HG03045 (cell line): Measurements from ENCODE around the gene ETV3L.
A peak's percentile ranks its signal among the peaks of the same experiment; 100 is the strongest.
"Not testable (repeated sequence)": the region's sequence is repeated elsewhere in the genome, so short reads cannot be mapped to it uniquely, and the experiment has no call there.

Experiments
- ATAC-seq: cut with Tn5 transposase; IDR thresholded peaks from one replicate; pipeline ENCODE4 v1.9.1; 2021; ENCODE audit warnings: mild to moderate bottlenecking, moderate library complexity; ENCODE audit not compliant: unreplicated experiment

ETV3L gene

DNA sequence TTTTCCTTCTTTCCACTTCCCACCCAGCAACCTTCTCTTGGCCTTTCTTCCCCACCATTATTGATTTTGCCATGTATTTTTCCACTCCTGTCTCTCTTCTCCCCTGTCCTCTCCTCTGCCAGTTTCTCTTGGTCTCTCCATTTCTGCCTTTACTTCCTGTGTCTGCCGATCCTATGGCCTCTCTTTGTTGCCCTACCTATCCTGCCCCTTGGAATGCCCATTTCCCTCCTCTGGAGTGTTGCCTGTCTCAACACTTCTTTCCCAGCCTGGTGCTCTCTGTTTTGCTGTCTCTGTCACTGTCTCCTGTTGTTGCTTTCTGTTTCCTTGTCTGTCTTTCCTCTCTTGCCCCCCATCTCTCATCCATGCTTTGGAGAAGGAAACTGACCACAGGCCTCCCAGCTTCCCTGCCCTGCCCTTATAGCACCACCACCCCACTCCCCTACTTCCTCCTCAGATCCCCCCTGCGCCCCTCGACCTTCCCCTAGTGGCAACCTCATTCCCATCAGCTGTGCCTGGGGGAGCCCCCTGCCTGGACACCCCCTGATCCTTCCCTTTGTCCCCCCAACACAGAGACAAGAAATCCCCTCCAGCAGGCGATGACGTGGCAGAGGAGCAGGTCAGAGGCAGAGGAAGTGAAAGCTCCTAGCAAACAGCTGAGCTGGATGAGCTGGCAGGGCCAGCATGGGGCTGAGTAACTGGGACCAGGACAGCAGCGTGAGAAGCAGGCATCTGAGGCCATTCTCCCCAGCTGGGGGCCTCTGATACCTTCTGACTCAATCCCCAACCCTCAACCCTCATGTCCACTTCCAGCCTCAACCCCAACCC lies 6.6 kb upstream of the ETV3L start:
- peak; percentile 85 for ATAC-seq

DNA sequence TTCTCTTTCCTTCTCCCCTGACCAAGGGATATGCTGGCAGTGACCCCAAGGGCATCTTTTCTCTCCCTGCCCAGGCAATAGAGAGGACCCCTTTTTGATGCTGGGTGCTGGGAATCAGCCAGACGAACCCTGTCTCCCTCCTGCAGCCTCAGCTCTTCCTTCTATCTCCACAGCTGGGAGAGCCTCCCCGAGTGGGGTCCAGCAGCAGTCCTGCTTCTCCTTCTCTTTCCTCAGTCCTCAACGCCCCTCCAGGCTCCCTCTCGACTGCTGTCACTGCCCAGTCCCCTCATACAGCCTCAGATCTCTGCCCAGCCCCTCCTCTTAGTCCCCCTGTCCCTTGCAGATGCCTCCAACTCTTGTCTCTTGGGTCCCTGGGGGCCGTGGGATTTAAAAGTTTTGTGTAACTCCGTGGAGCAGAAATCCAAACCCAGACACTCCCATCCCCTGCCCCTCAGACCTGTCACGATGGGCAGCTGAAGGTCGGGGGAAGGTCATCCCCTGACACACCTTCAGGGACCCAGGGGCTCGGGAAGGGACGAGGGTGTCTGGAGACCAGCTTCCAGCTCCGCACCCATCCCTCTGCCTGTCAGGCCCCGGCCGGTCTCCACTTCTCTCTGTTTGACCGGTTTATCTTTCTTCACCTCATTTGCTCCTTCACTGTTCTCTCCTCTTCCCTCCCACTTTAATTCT lies 5.8 kb upstream of the ETV3L start:
- ATAC-seq = no peak

DNA sequence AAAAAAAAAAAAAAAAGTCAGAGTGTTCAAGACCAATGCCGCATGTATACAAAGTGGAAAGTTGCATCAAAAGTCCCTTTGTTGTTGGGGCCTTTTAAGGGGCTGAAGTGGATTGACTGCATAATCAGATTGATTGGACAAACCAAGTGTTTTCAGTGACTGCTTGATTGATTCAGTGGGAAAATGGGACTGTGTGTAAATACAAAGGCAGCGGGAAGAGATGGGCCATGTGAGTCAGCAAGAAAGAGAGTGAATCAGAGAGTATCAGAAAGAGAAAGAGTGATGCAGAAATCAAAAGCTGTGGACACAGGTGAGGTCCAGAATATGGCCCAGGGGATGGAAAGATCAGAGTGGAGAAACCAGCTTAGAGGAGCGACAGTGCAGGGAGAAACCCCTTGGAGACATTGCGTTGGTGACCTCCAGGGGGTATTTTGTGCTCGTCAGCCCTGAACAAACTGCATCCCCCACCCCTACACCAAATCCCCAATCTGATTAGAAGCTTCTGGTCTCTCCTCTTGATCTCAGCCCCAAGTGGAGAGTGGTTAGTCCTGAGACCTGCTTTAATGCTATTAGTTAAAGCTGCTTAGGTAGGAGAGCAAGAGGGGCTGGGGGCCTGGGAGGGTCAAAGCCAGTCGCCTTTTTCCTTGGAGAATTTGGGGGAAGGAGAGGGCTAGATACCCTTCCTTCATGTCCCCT lies 5.1 kb upstream of the ETV3L start:
- no peak for ATAC-seq

DNA sequence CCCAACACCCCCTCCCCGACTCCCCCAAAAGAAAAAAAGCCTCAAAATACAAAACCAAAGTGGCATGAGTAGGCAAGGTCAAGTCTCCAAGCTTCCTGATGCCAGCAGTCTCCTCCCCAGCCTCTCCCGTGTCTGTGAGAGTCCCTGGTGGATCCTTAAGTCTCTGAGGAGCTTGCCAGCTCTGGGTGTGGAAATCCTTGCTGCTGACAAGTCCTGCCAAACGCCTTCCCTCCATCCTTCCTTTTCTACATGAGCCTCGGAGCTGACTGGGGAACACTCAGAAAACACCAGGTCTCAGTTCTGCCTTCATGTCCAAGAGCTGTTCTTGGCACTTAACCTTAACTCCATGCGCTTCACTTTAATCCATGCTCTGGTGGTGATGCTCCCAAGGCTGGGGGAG lies 3.7 kb upstream of the ETV3L start:
- no peak for ATAC-seq

DNA sequence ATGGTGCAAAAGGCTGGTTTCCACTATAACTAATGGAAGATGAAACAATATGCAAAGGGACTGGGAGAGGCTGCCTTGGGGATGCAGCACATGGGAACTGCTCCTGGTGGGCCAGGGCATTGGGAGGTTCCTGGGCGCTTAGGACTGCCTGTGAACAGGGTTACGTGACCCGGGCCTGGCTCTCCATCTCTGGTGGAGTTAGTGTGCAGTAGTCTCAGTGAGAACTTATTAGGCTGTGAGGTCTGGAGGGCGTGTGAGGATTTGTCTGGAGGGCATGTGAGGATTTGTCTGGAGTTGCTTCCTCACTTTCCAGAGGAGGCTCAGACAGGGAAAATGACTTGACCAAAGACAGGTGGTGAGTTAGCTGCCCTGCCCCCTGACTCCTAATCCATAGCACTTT lies 1.5 kb upstream of the ETV3L start:
- ATAC-seq = no peak

DNA sequence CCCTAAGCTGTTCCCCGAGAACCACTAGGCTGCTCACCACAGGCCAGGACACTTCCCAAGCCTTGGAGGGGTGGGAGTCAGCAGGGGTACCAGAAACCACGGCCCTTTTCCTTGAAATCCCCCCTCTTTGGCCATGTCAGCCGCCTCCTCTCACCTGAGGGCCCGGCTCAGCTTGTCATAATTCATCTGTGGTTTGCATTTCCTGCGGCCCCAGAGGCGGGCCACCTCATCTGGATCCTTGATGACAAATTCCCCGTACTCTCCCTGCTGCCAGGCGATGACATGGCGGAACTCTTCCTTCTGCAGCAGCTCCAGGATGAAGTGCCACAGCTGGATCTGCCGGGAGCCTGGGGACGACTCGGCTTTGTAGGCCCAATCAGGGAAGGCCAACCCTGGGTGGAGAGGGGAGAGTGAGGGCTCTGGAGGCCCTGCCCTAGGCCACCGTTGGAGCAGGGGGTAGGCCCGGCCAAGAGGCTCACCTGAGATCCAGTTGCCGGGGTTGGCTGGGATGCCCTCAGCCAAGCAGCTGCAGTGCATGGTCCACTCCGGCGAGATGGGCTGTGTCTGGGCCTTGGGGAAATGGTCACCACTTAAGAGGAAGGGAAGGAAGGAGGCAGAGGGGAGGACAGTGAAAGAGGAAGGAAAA lies 498 bp downstream of the ETV3L start:
- ATAC-seq = not testable (repeated sequence)

DNA sequence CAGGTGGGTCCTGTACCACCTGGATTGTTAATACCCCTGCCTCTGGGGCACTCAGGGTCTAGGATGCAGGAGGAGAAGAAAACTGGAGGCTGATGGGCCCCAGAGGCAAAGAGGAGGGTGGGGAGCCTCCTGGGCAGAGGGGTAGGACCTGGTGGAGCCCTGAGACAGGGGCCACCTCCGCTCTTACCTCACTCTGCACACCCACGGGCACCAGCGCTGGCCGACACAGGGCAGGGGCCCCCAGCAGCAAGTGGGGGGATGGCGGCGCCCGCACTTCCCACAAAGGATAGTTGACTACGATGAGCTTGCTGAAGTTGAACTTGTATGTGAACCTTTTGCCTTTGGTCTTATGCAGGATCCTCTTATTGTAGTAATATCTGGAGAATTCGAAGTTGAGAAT lies 1.1 kb downstream of the ETV3L start:
- ATAC-seq = no peak

DNA sequence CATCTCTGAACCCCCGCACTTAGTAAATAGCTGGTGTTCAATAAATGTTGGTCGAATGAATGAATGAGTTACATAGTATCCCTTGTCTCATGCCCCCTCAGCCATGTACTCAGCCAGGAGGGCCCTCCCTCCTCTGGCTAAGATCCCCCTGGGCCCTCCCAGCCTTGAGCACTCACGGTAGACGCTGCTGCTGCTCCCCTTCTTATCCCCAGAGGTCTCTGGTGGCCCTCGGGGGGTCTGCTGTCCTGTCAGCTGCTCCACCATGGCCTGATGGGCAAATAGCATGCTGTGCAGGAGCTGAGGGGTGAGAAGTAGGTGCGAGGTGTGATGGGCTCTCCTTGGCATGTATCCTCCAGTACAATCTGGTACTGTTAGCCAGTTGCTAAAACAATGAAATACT lies 1.9 kb downstream of the ETV3L start:
- ATAC-seq = no peak

DNA sequence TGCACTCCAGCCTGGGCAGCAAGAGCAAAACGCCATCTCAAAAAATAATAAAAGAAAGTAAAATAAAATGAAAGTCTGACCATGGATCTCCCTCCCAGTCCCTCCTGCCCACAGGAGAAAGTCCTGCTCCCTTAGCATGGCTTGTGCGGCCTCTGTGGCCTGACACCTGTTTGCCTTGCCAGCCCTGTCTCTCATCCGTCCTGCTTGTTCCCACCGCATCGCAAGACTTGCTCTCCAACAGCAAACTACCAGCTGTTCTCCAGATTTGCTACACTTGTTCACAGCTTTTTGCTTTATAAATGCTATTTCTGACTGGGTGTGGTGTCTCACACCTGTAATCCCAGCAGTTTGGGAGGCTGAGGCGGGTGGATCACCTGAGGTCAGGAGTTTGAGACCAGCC lies 2.7 kb downstream of the ETV3L start:
- no peak for ATAC-seq

DNA sequence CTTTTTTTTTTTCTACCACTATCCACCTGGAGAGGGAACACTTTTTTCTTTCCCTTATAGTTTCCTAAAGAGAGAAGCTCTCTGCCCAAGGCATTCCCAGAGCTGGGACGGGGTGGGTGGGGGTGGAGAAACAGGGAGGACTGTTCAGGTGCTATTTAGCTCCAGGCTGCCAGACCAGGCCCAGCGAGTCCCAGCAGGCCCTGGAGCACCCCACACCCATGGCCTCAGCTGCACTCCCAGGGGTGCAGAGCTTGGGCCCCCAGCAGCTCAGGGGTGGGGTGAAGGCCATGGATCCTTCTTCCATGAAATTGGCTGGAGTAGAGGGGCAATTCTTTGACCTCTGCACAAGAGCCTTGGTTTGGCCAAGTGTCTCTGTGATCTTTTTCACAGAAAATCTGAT lies 4.1 kb downstream of the ETV3L start:
- ATAC-seq = no peak

DNA sequence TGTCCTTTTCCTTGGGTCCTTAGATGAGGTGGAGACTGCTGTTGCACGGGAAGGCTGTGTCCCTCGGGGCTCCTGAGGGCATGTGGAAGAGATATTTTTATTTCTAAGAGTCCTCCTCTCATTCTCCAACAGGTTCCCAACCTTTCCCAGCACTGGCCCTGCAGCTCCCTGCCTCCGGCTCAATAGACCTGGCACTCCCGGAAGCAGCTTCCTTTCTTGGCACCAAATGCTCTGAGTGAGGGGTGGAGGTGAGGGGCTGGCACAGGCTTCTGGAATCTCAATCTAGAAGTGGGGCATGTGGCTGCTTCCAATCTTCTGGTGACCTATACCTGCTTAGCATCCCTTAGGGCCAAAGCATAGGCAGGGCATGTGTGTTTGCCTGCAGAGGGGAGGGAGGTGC lies 4.5 kb downstream of the ETV3L start:
- ATAC-seq = no peak

DNA sequence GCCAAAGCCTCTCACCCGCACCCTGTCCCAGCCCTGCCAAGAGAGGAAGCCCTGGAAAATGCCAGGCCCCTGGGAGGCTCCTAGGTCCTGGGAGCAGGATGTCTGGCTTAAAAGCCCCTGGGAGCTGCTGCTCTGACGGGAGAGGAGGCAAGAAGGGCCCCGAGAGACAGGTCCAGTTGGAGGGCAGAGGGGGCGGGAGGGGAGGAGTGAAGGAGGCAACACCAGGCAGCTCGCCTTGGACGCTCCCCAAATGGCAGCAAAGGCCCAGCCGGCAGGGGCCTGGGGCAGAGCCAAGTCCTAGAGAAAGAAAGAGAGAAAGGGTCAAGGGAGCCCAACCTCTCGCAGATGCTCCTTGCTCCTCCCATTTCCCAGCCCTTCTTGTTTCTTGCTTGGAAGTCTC lies 6.8 kb downstream of the ETV3L start:
- no peak for ATAC-seq

DNA sequence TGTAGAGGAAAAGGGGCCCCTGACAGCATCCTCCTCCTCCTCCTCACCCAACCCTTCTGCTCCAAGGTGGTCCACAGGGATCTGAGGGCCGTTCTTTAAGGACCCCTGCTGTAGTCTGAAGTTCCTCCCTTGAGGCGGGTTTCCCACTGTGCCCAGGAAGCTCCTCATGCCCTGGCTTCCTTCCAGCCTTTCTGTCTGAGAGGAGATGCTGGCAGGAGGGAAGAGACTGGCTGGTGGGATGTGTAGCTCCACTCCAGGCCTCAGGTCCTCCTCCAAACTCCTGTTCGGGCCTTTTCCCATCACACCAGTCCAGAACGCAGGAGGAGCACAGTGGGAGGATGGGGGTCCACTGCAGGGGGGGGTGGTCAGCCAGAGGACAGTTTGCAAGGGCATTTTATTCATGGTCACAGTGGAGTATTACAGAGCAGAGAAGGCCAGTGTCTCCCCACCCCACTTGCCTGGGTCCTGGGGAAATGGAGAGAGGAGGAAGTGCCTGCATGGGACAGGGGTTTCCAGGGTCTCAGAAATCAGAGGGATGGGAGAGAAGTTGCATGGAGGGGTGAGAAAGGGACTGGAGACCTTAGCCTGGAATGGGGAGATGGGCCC lies 7.8 kb downstream of the ETV3L start:
- ATAC-seq = no peak

DNA sequence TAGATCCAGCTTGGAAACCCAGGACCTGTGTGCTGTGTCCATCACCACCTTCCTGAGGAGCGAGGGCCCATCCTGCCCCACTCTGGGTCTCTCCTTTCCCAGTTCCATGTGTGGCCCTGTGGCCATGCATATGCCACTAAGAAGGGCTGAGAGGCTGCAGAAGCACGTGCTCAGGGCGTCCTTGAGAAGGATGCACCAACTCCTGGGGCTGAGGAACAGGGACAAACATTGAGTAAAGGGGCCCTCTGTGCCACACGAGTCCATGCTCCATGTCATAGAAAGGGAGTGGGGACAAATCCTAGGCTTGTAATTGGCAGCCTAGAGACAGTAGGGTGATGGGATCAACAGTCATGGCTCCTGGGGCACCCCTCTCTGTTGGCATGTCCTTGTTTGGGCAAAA lies 8.4 kb downstream of the ETV3L start:
- ATAC-seq = no peak

DNA sequence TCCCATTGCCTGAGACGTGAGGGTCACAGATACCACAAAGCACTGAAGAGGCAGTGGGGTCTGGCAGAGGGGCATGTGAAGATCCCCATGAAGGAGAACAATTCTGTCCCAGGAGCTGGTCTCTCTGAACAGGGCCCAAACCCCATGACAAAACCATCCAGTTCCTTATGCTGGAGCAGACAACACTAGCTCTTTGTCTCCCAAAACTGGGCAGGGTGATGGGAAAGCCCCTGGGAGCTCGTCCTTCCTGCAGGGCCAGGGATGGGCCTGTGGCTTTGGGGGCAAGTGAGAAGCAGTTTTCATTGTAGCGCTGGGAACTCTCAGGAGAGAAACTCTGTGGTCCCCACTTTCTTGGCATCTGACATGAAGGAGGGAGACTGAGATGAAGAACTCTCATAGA lies 8.8 kb downstream of the ETV3L start:
- no peak for ATAC-seq

DNA sequence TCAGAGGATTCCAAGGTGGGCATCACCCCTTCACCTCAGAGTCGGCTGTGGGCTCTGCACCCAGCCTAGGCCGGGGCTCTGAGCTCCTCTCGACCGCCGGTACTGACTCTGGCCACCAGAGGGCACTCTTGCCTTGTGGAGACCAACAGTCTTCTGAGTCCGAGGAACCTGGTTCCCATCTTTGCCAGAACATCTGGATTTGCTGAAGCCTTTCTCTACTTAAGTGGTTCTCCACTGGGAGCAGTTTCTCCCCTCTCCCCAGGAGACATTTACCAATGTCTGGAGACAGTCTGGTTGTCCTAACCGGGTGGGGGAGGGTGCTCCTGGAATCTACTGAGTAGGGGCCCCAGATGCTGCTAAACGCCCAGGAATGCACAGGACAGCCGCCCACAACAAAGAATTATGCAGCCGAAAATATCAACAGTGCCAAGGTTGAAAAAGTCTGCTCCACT lies 9.4 kb downstream of the ETV3L start:
- ATAC-seq = no peak

DNA sequence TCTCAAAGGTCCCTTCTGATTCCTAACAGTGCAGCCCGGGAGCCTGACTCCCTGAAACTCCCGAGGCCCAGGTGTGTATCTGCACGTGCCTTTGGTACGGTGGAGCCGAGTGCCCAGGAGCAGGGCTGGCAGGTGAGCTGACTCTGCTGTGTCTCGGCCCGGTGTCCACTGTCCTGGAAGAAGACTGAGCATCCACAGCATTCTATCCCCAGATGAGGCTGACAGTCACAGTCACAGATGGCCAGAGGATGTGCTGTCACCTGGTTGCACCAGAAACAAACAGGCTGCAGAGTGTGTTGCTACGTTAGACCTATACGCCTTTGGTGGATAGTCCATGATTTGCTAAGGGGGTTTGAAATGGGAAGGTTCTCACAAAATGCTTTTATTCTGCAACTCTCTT lies 9.8 kb downstream of the ETV3L start:
- ATAC-seq = no peak

DNA sequence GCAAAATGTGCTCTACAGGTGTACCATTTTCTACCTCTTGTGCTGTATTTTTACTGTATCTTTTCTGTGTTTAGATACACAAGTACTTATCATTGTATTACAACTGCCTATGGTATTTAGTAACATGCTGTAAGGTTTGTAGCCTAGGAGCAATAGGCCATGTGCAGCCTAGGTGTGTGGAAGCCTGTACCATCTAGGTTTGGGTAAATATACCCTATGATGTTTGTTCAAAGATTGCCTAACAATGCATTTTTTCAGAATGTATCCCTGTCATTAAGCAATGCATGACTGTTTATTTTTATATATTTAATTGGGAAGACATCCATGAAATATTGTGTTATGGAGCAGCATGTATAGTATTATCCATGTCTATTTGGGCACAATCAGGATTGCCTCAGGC lies 11.0 kb downstream of the ETV3L start:
- ATAC-seq = no peak

DNA sequence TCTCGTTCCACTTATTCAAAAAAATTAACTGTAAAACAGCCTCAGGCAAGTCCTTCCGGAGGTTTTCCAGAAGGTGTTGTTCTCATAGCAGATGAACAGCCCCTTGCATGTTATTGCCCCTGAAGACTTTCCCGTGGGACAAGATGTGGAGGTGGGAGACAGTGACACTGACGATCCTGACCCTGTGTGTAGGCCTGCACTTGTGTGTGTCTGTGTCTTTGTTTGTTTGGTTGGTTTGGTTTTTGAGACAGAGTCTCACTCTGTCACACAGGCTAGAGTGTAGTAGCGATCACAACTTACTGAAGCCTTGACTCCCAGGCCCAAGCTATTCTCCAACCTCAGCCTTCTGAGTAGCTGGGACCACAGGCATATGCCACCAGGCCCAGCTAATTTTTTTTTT lies 12.6 kb downstream of the ETV3L start:
- no peak for ATAC-seq

DNA sequence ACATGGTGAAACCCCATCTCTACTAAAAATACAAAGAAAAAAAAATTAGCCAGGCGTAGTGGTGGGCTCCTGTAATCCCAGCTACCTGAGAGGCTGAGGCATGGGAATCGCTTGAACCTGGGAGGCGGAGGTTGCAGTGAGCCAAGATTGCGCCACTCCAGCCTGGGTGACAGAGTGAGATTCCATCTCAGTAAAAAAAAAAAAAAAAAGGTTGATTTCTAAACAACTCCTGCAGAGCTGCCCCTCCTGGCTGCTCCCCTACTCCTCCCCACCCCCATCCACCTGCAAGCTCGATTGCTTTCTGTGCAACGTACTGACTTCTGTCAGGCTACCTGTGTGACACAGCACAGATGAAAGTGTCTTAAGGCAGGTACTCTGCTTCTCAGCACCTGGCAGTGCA lies 13.3 kb downstream of the ETV3L start:
- no peak for ATAC-seq

DNA sequence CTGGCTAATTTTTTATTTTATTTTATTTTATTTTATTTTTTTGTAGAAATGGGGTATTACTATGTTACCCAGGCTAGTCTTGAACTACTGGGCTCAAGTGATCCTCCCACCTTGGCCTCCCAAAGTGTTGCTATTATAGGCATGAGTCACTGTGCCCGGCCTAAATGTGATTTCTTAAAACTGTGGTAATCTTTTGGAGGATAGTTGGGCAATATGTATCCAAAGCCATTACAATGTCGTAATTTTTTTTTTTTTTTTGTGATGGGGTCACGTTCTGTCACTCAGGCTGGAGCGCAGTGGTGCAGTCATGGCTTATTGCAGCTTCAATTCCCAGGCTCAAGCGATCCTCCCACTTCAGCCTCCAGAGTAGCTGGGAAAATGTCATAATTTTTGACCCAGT lies 14.2 kb downstream of the ETV3L start:
- ATAC-seq = no peak
